ENCODE measurements around the gene DRAXIN.

GRCh38 chr1:11675325-11675724 is 16.2 kb upstream of the DRAXIN start:
- TF ChIP-seq MAX (IDR thresholded peaks at IDR 0.05), result no peak
- TF ChIP-seq TAF1 (IDR thresholded peaks at IDR 0.05; ENCODE audit: low read depth), result no peak
- no peak for TF ChIP-seq EGR1 (IDR thresholded peaks at IDR 0.05)
- TF ChIP-seq CEBPB (IDR thresholded peaks at IDR 0.05), result no peak

Data from Ishikawa (cell line).